IMR-90 (cell line): ENCODE results near the gene ZAP70. TPM values are rescaled to one million over a fixed set of nuclear protein-coding genes. Genes with fewer than 3 reads are reported as not detected.

Experiments
- ATAC-seq: fragments of 200-7000 bp; cut with Tn5 transposase; 2 replicates; pipeline ENCODE4 v1.9.1; 2020; ENCODE audit warnings: low read depth, mild to moderate bottlenecking, moderate library complexity
- BruUV-seq: library from RNA; stranded (reverse); fragments of 400-500 nt; replicated peaks from 2 replicates; lab custom pipeline; 2021; lab: Mats Ljungman, UMichigan
- CTCF ChIA-PET: fragments of 300-600 bp; formaldehyde crosslinking; extraction: SDS; loops from one replicate; lab custom pipeline; 2021; ENCODE audit warnings: antibody characterized with exemption; lab: Yijun Ruan, JAX
- POLR2A ChIA-PET: fragments of 300-600 bp; sonication (Branson Sonifier 250); formaldehyde crosslinking; loops from one replicate; lab custom pipeline; 2022; ENCODE audit warnings: antibody characterized with exemption; ENCODE audit not compliant: unreplicated experiment; lab: Charles Lee
- DNase-seq: peaks from one replicate; pipeline ENCODE4 v3.0.0; 2013
- H2AFZ ChIP-seq: replicated peaks from 2 replicates; pipeline ENCODE3; 2013; ENCODE audit warnings: low read length, mild to moderate bottlenecking; ENCODE audit not compliant: poor library complexity
- H2AK5ac ChIP-seq: 2 replicates; pipeline ENCODE4 v1.6.1; 2013; ENCODE audit warnings: low read depth, low read length, inconsistent platforms
- H2AK9ac ChIP-seq: replicated peaks from 2 replicates; pipeline ENCODE3; 2013; ENCODE audit warnings: mild to moderate bottlenecking, low read depth, low read length, moderate library complexity; ENCODE audit not compliant: poor library complexity
- H2BK120ac ChIP-seq: 2 replicates; pipeline ENCODE4 v1.6.1; 2013; ENCODE audit warnings: low read depth, low read length, inconsistent platforms
- H2BK15ac ChIP-seq: 3 replicates; pipeline ENCODE4 v1.6.1; 2013; ENCODE audit warnings: low read depth, low read length, inconsistent platforms
- H2BK20ac ChIP-seq: 2 replicates; pipeline ENCODE4 v1.6.1; 2013; ENCODE audit warnings: low read depth, mild to moderate bottlenecking, inconsistent platforms, low read length, moderate library complexity
- H2BK5ac ChIP-seq: 2 replicates; pipeline ENCODE4 v1.6.1; 2013; ENCODE audit warnings: mild to moderate bottlenecking, low read depth, low read length, inconsistent platforms; ENCODE audit not compliant: poor library complexity, severe bottlenecking
- H3K14ac ChIP-seq: replicated peaks from 2 replicates; pipeline ENCODE4 v1.6.1; 2013; ENCODE audit warnings: low read depth, low read length, inconsistent platforms
- H3K18ac ChIP-seq: 2 replicates; pipeline ENCODE4 v1.6.1; 2013; ENCODE audit warnings: low read depth, low read length, control low read depth
- H3K23ac ChIP-seq: 2 replicates; pipeline ENCODE4 v1.6.1; 2013; ENCODE audit warnings: low read depth, low read length, inconsistent platforms
- H3K27ac ChIP-seq: 2 replicates; pipeline ENCODE4 v1.5.1; 2013; ENCODE audit warnings: mild to moderate bottlenecking, control low read depth, low read length; ENCODE audit not compliant: insufficient read depth
- H3K27me3 ChIP-seq: 2 replicates; pipeline ENCODE4 v1.6.1; 2013; ENCODE audit warnings: low read length; ENCODE audit not compliant: control insufficient read depth, insufficient read depth
- H3K36me3 ChIP-seq: 2 replicates; pipeline ENCODE4 v1.6.1; 2013; ENCODE audit warnings: low read length, mixed read lengths; ENCODE audit not compliant: control insufficient read depth, insufficient read depth
- H3K4ac ChIP-seq: 2 replicates; pipeline ENCODE4 v1.6.1; 2013; ENCODE audit warnings: low read depth, low read length, inconsistent platforms
- H3K4me1 ChIP-seq: 2 replicates; pipeline ENCODE4 v1.6.1; 2013; ENCODE audit warnings: low read length, mixed read lengths; ENCODE audit not compliant: control insufficient read depth, insufficient read depth
- H3K4me2 ChIP-seq: 2 replicates; pipeline ENCODE4 v1.6.1; 2013; ENCODE audit warnings: low read depth, mild to moderate bottlenecking, control low read depth, low read length, moderate library complexity
- H3K4me3 ChIP-seq: 2 replicates; pipeline ENCODE4 v1.5.1; 2013; ENCODE audit warnings: low read depth, mild to moderate bottlenecking, control low read depth, low read length, moderate library complexity; ENCODE audit not compliant: insufficient read depth
- H3K56ac ChIP-seq: 2 replicates; pipeline ENCODE4 v1.6.1; 2013; ENCODE audit warnings: low read length, inconsistent platforms; ENCODE audit not compliant: insufficient read depth; ENCODE audit errors: extremely low read depth
- H3K79me1 ChIP-seq, 2 experiments: 2 replicates each; pipeline ENCODE4 v1.6.1; 2013; ENCODE audit warnings: low read length in 2 of 2, inconsistent platforms in 1 of 2, low read depth in 1 of 2
- H3K9ac ChIP-seq: 2 replicates; pipeline ENCODE4 v1.6.1; 2013; ENCODE audit warnings: low read depth, low read length, control low read depth
- H3K9me1 ChIP-seq: 2 replicates; pipeline ENCODE4 v1.6.1; 2013; ENCODE audit warnings: low read length, inconsistent platforms; ENCODE audit not compliant: insufficient read depth
- H3K9me3 ChIP-seq: 2 replicates; pipeline ENCODE4 v1.6.1; 2013; ENCODE audit warnings: low read length; ENCODE audit not compliant: control insufficient read depth, insufficient read depth
- H4K20me1 ChIP-seq: 2 replicates; pipeline ENCODE4 v1.6.1; 2013; ENCODE audit warnings: low read length, inconsistent platforms; ENCODE audit not compliant: insufficient read depth
- H4K5ac ChIP-seq: 2 replicates; pipeline ENCODE4 v1.6.1; 2013; ENCODE audit warnings: mild to moderate bottlenecking, low read depth, low read length, control low read depth
- H4K8ac ChIP-seq, 2 experiments: 2 replicates each; pipeline ENCODE4 v1.6.1; 2013; ENCODE audit warnings: low read depth in 2 of 2, low read length in 2 of 2, control low read depth in 1 of 2, inconsistent platforms in 1 of 2
- H4K91ac ChIP-seq: 2 replicates; pipeline ENCODE4 v1.6.1; 2013; ENCODE audit warnings: low read depth, low read length, inconsistent platforms; ENCODE audit not compliant: insufficient read depth
- BHLHE40 ChIP-seq: fragments of 150-350 bp; IDR thresholded peaks from 2 replicates; pipeline ENCODE4 v1.6.1; 2016; ENCODE audit warnings: mild to moderate bottlenecking, low read depth, low read length
- CEBPB ChIP-seq: IDR thresholded peaks from 2 replicates; pipeline ENCODE4 v1.6.1; 2012; ENCODE audit warnings: low read depth, low read length, improper control_type of control experiment
- CHD1 ChIP-seq: IDR thresholded peaks from 2 replicates; pipeline ENCODE4 v1.6.1; 2012; ENCODE audit warnings: low read depth, low read length, improper control_type of control experiment
- CTCF ChIP-seq: conservative IDR thresholded peaks from 2 replicates; pipeline ENCODE4 v1.5.1; 2012; ENCODE audit warnings: mild to moderate bottlenecking, low read depth, low read length, improper control_type of control experiment
- ELK1 ChIP-seq: fragments of 150-350 bp; IDR thresholded peaks from 2 replicates; pipeline ENCODE4 v1.6.1; 2016; ENCODE audit warnings: low read depth, mild to moderate bottlenecking, low read length, moderate library complexity, borderline replicate concordance
- FOS ChIP-seq: fragments of 150-350 bp; IDR thresholded peaks from 2 replicates; pipeline ENCODE4 v1.6.1; 2016; ENCODE audit warnings: low read depth, low read length
- MAFK ChIP-seq: IDR thresholded peaks from 2 replicates; pipeline ENCODE4 v1.6.1; 2012; ENCODE audit warnings: low read depth, low read length, improper control_type of control experiment
- MAZ ChIP-seq: IDR thresholded peaks from 2 replicates; pipeline ENCODE4 v1.6.1; 2012; ENCODE audit warnings: low read depth, mild to moderate bottlenecking, low read length, improper control_type of control experiment, moderate library complexity, borderline replicate concordance
- MXI1 ChIP-seq: IDR thresholded peaks from 2 replicates; pipeline ENCODE4 v1.6.1; 2012; ENCODE audit warnings: low read depth, mild to moderate bottlenecking, low read length, moderate library complexity, borderline replicate concordance
- NFE2L2 ChIP-seq: fragments of 150-350 bp; IDR thresholded peaks from 2 replicates; pipeline ENCODE4 v1.6.1; 2016; ENCODE audit warnings: low read depth, mild to moderate bottlenecking, low read length
- POLR2A ChIP-seq: IDR thresholded peaks from 2 replicates; pipeline ENCODE4 v1.6.1; 2012; ENCODE audit warnings: mild to moderate bottlenecking, low read depth, low read length
- RAD21 ChIP-seq: IDR thresholded peaks from 2 replicates; pipeline ENCODE4 v1.6.1; 2012; ENCODE audit warnings: low read length, improper control_type of control experiment
- RCOR1 ChIP-seq: IDR thresholded peaks from 2 replicates; pipeline ENCODE4 v1.6.1; 2012; ENCODE audit warnings: mild to moderate bottlenecking, low read length, improper control_type of control experiment; ENCODE audit not compliant: insufficient replicate concordance
- RFX5 ChIP-seq: IDR thresholded peaks from 2 replicates; pipeline ENCODE4 v1.8.0; 2012; ENCODE audit warnings: low read depth, mild to moderate bottlenecking, low read length, moderate library complexity
- SMC3 ChIP-seq: fragments of 150-350 bp; IDR thresholded peaks from 2 replicates; pipeline ENCODE4 v1.6.1; 2016; ENCODE audit warnings: low read depth, mild to moderate bottlenecking, antibody characterized with exemption, low read length, moderate library complexity
- WGBS, 2 experiments: methylation state at CpG; one replicate each; pipeline versions ENCODE4 v1.1.5 to v1.1.7; 2013; ENCODE audit warnings: missing lambda C conversion rate in 2 of 2; ENCODE audit not compliant: insufficient read length in 1 of 2; ENCODE audit errors: extremely low coverage in 2 of 2; 5-methylcytosine and 5-hydroxymethylcytosine counted together
- dilution Hi-C: fragments of 300-500 bp; cut with HindIII; formaldehyde crosslinking; loops from one replicate; pipeline ENCODE4 v1.14.3; 2018; ENCODE audit warnings: low sequenced_read_pairs; ENCODE audit not compliant: unreplicated experiment
- in situ Hi-C: fragments of 300-500 bp; cut with MboI; formaldehyde crosslinking; loops from 3 replicates; pipeline ENCODE4 v1.14.3; 2019; ENCODE audit warnings: low sequenced_read_pairs, inconsistent platforms, mixed read lengths
- intact Hi-C: fragments of 100-400 bp; cut with micrococcal nuclease; formaldehyde crosslinking; loops from 2 replicates; pipeline ENCODE4 v1.10.0; 2022
- polyA plus RNA-seq, 3 experiments: library from polyadenylated mRNA; depleted of rRNA; stranded (reverse); fragments of >200 nt; gene quantifications; 2 replicates each; pipeline ENCODE4 v1.2.3, GENCODE V29; 2012; ENCODE audit warnings: low replicate concordance in 1 of 3
- total RNA-seq: library from RNA; depleted of rRNA; stranded (reverse); fragments of >200 nt; gene quantifications from 2 replicates; pipeline ENCODE4 v1.2.3, GENCODE V29; 2012
- TF ChIP-seq, protein P1 (sequence below): fragments of 150-350 bp; IDR thresholded peaks from 2 replicates; pipeline ENCODE4 v1.6.1; 2017; ENCODE audit warnings: mild to moderate bottlenecking, antibody characterized with exemption, low read length, low read depth

ZAP70 gene
- total and polyA plus RNA-seq, 2 of the 4 experiments (the other 2 are of a cell fraction) = under 0.01 to 0.09 TPM

DNA sequence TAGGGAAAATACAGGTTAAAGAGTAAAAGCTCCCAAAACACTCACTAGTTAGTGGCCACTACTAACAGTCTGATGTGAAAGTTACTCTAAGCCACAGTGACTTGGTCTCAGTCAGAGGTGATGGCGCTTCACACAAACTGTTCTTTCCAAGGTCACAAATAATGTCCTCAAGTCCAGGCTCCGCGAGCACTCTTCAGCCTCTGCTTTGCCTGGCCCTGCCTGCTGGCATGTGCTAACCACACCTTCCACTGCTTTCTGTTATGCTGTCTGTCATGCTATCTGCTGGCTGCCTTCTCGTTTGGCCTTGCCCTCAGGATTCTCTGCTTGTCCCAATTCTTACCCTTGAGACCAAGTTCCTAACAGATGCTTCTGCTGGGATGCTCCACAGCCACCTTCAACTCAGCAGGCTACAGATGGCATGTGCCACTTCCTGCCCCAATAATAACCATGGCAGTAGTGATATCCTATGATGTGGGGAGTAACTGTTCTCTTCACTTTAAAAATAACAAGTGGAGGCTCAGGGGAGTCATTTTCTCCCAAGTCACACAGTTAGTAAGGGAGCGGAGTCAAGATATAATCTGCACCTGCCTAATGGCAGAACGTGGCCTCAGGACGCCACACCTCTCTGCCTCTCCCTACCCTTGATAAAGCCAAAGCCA, 75.7 kb downstream of the ZAP70 start:
- CTCF ChIA-PET = no interaction called here

More for the DNA sequence above, 75.7 kb downstream of the ZAP70 start:
- Histone ChIP-seq H3K27me3 (no peaks in the 10 kb centered on the region), H3K4me3 (no peak overlapping the region), H2AFZ (no peak overlapping the region), H3K9ac (no peak overlapping the region), H3K79me1 (0 out of 4 replicates have a peak, but pooled peaks cover 0 to 7% of the 10 kb centered on the region in 2 experiments), H3K56ac (no peak overlapping the region), H4K8ac (no peak overlapping the region), H2BK5ac (no peak overlapping the region), H3K18ac (no peak overlapping the region), H3K4me1 (no peaks in the 10 kb centered on the region), H2AK5ac (no peak overlapping the region), H4K91ac (no peak overlapping the region), H3K36me3 (peaks cover 29% of the 10 kb centered on the region), H2AK9ac (no peak overlapping the region), H4K20me1 (no peaks in the 10 kb centered on the region), H3K27ac (no peak overlapping the region), H2BK20ac (no peak overlapping the region), H3K9me3 (no peaks in the 10 kb centered on the region), H2BK15ac (no peak overlapping the region), H3K4me2 (no peak overlapping the region), H2BK120ac (no peak overlapping the region), H3K14ac (no peak overlapping the region), H3K4ac (no peak overlapping the region), H3K23ac (no peak overlapping the region), H4K5ac (no peak overlapping the region), H3K9me1 (peaks cover 18% of the 10 kb centered on the region; the same call in 1 of the 2 replicates)
- intact Hi-C loops = no loop called here
- BruUV-seq = no TSS peak
- ATAC-seq = no peak
- TF ChIP-seq, protein P1, sequence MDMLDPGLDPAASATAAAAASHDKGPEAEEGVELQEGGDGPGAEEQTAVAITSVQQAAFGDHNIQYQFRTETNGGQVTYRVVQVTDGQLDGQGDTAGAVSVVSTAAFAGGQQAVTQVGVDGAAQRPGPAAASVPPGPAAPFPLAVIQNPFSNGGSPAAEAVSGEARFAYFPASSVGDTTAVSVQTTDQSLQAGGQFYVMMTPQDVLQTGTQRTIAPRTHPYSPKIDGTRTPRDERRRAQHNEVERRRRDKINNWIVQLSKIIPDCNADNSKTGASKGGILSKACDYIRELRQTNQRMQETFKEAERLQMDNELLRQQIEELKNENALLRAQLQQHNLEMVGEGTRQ = no peak
- TF ChIP-seq CEBPB = no peak
- no peak for TF ChIP-seq POLR2A
- no peak for TF ChIP-seq CTCF
- TF ChIP-seq ELK1 = no peak
- no peak for TF ChIP-seq NFE2L2
- no peak for TF ChIP-seq MXI1
- no peak for TF ChIP-seq MAFK
- no peak for TF ChIP-seq RAD21
- TF ChIP-seq SMC3 = no peak
- TF ChIP-seq FOS = no peak
- TF ChIP-seq RCOR1 = no peak
- no peak for TF ChIP-seq MAZ
- TF ChIP-seq CHD1 = no peak
- TF ChIP-seq RFX5 = no peak
- no peak for TF ChIP-seq BHLHE40
- DNase-seq = no peak
- POLR2A ChIA-PET = no interaction called here
- dilution Hi-C loops = no loop called here
- in situ Hi-C loops = no loop called here
- WGBS, 2 experiments = 77% methylated on average over 4 of the region's 7 CpGs; no CpG with 5 or more reads in 1 of the 2 experiments
